Stimulated activated CD4-positive, alpha-beta T cell treated with anti-CD3 and anti-CD28 coated beads, Interleukin-1b, Interleukin-23, amount 100 ng/mL, for 4 hours (primary cell): ENCODE measurements around the gene PPP1R12B.
"Not testable (repeated sequence)": the region's sequence is repeated elsewhere in the genome, so short reads cannot be mapped to it uniquely, and the experiment has no call there.

ENCODE experiments used
- DNase-seq, 2 donors: peaks; one replicate each; pipeline ENCODE4 v3.0.0-alpha.2; 2020; ENCODE audit warnings: low read depth in 2 of 2

PPP1R12B gene

GRCh38 chr1:202343652-202344349 is 4.7 kb upstream of the PPP1R12B start:
- no peak for DNase-seq

DNA sequence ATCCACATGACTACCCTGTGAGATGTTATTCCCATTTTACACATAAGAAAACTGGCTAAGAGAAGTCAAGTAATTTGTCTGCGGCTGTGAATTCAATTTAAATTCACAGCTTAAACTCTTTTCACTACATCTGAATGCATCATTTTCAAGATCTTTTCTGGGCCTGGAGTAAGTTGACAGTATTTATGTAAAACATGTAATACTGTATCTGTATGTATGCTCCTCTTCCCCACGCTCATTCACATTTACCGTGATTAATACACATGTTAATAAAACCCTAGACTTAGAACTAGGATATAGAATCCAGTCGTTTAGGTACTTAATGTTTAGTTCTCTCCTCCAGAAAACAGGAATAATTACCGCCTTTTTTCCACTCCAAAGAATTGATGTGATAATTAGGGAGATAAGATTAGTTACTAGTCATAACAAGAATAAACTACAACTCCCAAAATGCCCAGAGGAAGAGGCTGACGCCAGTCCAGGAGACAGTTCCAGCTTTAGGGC is 442 bp upstream of the PPP1R12B start:
- DNase-seq, result no peak

DNA sequence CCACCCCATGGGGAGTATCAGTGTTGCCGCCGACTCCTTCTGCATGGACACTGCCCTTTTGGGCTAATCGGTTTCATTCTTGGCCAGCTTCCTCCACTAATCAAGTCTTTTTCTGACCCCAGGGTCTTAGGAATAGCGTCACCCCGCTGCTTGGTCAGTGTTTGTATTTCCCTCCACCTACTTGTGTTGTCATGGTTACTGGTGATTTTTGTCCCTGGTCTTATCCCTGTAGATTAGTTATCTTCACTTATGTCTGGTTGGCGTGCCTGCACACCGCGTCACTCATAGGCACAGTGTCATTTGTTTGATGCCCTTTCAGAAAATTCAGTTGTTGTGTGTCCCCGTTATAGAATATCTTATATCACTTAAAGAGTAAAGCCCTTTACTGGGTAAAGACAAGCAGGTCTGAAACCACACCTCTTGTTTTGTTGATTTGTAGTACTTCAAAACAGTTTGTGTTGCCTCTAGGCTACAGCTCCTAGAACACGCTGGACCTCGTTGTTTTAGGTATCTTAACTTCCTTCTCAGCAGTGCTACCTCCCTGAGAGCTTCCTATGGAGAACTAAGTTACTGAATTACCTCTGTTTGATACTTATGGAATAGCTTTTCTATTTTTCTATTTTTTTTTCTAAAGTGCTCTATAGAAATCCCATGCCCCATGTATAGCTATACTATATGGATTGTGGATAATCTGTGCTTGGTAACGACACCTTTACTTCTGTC is 868 bp downstream of the PPP1R12B start:
- no peak for DNase-seq

- no peak for DNase-seq
Measured at GRCh38 chr1:202351725-202352124, 3.2 kb downstream of the PPP1R12B start.

DNA sequence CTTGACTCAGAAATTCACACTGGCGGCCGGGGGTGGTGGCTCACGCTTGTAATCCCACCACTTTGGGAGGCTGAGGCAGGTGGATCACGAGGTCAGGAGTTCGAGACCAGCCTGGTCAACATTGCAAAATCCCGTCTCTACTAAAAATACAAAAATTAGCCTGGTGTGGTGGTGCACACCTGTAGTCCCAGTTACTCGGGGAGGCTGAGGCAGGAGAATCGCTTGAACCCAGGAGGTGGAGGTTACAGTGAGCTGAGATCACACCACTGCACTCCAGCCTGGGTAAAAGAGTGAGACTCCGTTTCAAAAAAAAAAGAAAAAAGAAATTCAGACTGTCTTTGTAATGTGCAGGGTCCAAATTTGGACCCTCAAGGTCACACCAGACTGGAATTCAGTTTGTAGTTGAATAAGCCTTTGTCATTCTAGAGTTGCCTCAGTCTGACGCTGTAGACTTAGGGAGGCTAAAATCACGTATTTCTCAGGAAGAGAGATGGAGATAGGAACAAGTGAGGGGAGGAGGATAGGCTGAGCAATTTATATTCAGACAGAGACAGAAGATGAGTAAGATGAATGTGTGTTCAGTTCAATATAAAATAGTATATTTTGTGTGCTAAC is 4.2 kb downstream of the PPP1R12B start:
- not testable (repeated sequence) for DNase-seq

DNA sequence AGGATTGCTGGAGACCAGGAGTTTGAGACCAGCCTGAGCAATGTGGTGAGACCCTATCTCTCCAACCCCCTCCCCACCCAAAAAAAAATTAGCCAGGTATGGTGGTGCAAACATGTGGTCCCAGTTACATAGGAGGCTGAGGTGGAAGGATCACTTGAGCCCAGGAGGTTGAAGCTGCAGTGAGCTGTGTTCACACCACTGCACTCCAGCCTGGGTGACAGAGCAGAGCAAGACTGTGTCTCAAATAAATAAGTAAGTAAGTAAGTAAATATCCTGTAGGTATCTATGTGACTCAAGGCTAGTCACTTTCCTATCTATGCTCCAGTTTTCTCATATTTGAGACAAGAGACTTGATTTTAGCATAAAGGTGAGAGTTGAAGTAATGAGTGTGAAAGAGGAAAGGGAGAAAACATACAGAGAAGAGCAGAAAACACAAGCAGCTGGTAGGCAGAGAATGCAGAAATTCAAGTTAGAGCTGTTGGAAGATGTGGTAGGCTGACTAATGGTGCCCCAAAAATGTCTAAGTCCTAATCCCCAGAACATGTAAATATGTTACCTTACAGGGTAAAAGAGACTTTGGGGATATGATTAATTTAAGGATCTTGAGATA is 7.5 kb downstream of the PPP1R12B start:
- no peak for DNase-seq

- DNase-seq, result no peak
Measured at GRCh38 chr1:202357506-202357905, 9.0 kb downstream of the PPP1R12B start.

DNA sequence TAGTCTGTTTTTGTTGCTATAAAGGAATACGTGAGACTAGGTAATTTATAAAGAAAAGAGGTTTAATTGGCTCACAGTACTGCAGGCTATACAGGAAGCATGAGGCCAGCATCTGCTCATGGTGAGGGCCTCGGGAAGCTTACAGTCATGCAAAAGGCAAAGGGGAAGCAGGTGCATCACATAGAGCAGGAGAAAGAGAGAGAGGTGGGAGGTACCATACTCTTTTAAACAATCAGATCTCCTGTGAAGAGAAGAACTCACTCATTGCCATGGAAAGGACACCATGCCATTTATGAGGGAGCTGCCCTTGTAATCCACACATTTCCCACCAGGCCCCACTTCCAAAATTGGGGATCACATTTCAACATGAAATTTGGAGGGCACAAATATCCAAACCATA is 12.7 kb downstream of the PPP1R12B start:
- DNase-seq, result no peak

DNA sequence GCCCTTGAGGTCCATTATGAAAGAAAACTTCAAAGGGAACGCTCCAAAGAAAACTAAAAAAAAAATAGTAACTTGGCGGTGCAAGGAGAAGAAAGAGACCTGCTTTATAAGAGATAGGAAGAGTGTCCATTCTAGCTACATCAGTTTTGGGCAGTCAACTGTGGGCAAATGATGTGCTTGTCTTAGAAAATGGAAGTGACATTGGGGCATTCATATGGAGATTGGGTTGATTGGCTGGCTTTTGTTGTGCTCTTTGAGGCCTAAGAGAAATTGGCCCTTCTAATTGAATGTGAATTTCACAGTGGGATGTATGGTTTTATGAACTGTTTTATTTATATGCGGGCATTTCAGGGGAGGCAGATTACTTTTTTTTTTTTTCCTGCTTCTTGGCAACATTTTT is 13.2 kb downstream of the PPP1R12B start:
- DNase-seq, result no peak

DNA sequence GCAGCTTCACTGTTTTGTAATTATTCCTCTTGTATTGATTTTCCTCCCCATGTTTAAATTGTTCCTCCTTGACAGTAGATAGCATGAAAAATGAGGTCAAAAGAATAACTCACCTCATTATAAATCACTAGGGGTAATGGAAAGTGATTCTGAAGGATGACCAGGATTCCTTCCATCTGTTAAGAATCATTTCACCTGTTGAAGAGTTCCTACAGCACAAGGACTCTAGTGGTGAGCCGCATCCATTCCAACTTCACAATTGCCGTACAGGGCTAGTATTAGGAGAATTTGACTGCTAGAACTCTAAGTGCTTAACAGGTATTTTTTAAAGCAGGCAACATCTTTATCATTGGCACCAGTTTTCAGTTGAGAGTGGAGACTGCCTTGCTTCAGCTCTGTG is 13.7 kb downstream of the PPP1R12B start:
- DNase-seq, result no peak

GRCh38 chr1:202365092-202365815 is 16.8 kb downstream of the PPP1R12B start:
- DNase-seq, result no peak

DNA sequence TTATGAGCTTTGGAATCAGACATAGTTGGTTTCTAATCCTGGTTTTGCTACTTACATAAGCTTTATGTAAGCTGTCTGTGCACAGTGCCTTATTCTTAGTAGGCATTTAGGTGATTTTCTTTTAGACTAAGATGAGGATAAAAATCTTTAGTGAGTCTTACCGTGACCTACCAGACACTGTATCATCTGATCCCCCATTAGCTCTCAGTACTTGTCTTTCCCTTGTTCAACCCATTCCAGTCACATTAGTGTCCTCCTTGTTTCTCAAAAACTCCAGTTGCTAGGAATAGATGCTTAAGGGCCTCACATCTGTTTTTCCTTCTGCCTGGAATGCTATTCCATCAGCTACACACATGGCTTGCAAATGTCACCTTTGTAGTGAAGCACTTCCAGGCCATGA is 18.8 kb downstream of the PPP1R12B start:
- no peak for DNase-seq

DNA sequence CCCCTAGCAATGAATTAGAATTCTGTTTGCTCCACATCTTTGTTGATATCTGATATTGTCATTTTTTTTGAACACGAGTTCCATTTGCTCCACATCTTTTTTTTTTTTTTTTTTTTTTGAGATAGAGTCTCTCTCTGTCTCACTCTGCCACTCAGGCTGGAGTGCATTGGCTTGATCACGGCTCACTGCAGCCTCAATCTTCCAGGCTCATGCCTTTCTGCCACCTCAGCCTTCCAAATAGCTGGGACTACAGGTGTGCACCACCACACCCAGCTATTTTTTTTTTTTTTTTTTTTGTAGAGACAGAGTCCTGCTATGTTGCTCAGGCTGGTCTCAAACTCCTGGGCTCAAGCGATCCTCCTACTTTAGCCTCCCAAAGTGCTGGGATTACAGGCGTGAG is 22.4 kb downstream of the PPP1R12B start:
- DNase-seq, result not testable (repeated sequence)

GRCh38 chr1:202374099-202374498 is 25.6 kb downstream of the PPP1R12B start:
- DNase-seq, result no peak

- not testable (repeated sequence) for DNase-seq
Measured at GRCh38 chr1:202375175-202375574, 26.7 kb downstream of the PPP1R12B start.

- DNase-seq, result no peak
Measured at GRCh38 chr1:202376247-202376646, 27.7 kb downstream of the PPP1R12B start.

DNA sequence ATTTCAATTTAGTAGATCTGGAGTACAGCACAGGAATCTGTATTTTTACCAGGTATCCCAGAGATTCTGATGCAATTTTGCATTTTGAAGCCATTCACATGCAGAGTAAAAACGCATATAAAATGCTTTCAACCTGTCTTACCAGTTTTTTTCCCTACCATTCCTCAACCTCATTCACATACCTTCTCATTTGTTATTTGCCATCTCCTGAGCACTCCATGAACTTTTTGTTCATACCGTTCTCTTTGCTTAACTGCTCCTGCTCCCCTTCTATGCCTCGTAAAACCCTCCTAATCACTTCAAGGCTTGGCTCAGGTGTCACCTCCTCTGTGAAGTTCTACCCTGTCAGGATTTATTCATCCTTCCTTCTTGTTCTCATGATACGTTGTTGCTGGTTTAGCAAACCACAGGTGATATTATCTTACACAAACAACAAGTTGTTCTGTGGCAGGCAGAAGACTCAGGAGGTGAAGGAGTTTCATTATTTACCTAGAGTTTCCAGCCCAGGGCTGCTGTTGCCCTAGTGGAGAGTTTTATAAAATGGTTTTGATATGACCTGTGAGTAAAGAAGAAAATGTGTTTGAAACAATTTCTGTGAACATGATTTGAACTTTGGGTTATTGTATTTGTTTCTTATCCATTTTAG is 31.5 kb downstream of the PPP1R12B start:
- DNase-seq, result not testable (repeated sequence)

DNA sequence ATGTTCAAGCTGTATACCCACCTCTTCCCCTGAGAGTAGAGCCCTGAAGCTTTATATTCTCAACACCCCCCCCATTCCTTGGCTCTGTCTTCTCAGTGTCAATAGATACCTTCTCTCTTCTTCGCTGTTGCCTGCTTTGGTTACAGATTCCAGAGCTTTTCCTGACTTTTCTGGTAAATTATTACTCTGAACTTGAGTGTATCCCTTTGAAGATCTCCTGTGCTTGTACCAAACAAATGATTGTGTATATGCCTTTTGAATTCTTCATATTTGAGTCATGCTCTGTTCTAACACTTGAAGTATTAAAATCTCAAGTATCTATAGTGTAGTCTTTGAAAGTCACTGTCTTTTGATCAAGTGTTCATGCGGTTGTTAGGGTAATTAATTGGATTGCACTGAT is 32.0 kb downstream of the PPP1R12B start:
- DNase-seq, result not testable (repeated sequence)

DNA sequence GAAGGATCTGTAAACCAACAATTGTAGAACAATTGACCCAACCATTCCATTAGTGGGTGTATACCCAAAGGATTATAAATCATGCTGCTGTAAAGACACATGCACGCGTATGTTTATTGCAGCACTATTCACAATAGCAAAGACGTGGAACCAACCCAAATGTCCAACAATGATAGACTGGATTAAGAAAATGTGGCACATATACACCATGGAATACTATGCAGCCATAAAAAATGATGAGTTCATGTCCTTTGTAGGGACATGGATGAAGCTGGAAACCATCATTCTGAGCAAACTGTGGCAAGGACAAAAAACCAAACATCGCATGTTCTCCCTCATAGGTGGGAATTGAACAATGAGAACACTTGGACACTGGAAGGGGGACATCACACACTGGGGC is 33.4 kb downstream of the PPP1R12B start:
- not testable (repeated sequence) for DNase-seq

GRCh38 chr1:202395831-202396230 is 47.3 kb downstream of the PPP1R12B start:
- not testable (repeated sequence) for DNase-seq

DNA sequence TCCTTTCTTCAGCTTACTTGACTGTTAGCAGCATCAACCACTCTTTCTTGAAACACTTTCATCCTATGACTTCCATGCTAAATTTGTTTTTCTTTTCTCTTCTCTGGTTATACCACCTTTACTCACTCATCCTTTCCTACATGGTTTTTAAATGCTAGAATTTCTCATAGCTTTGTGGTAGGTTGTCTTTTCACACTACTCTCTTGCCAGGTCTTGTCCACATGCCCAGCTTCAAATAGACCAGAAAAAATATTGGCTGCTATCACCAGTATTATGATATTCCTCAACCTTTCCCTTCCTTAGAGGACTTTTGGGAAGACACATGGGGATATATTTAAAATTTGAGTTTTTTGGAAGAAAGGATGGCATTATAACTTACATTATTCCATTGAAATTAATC is 48.8 kb downstream of the PPP1R12B start:
- DNase-seq, result no peak
